Anterior cingulate cortex (tissue), 58 donors: Measurements from ENCODE around the gene HOATZ.

Experiments
- DNase-seq, 58 donors: peaks; one replicate each; lab custom pipeline; 2025; lab: John Stamatoyannopoulos, UW

HOATZ gene

DNA sequence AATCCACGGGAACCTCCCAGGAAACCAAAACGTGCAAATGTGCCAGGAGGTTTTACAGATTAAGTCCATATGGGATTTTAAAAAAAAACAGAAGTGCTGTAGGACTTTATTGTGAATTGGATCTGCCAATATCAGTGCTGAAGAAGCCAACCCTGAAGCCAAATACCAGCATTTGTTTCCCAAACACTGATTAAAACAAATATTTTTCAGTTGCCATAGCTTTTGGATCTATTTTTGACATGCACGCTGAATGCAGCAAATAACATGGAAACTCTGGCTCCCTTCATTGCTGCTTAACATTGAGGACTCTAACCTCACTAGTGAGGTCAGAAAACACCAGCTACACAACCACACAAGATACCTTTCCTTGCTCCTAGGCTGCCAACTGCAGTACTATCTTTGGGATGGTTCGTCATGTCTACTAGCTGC lies 59.3 kb downstream of the HOATZ start:
- no peak for DNase-seq

DNA sequence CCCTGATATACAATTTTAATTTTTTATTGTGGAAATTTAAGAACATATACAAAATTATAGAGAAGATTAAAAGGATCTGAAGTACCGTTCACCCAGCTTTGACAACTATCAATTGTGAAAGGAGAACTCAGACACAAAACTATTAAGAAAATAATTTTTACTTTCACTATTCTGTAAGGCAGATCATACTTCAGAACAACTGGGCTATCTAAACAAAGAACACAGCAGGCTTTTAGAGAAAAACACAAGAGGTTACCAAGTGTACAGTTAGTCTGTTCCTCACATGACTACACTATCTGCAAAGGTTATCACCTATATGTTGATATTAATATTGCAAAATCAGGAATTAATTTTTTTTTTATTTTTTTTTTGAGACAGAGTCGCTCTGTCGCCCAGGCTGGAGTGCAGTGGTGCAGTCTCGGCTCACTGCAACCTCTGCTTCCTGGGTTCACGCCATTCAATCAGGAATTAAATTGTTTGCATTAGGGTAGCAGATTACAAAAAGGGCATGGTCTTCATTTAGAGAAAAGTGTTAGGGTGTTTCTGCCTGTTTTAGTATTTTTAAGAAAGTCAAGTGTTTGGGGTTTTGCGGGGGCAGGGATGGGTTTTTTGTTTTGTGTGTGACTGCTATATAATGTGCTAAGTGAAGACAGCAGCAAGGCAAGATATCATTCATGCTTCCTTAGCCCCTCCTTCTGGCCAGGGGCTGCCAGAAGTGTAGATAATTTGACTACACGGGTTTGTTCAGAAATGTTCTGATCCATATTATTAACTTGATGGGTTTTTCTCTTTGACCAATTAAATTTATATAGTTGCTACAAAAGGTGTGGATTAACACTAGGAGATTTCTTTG lies 60.0 kb downstream of the HOATZ start:
- DNase-seq: no peak

DNA sequence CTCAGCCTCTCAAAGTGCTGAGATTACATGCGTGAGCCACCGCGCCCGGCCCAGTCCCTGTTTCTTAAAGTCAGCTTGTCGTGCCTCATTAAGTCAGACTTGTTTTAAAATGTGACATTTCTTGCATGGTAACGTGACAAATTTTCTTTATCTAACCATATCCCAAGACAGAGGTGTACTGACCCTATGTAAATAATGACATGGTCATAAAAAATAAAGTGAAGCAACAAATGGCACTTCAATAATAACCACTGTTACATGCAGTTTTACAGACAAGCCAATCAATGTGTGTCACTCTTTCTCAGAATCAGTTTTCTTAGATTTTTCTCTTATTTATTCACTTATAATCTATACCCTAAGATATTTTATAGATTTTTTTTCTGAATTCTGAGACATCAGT lies 61.2 kb downstream of the HOATZ start:
- no peak for DNase-seq

DNA sequence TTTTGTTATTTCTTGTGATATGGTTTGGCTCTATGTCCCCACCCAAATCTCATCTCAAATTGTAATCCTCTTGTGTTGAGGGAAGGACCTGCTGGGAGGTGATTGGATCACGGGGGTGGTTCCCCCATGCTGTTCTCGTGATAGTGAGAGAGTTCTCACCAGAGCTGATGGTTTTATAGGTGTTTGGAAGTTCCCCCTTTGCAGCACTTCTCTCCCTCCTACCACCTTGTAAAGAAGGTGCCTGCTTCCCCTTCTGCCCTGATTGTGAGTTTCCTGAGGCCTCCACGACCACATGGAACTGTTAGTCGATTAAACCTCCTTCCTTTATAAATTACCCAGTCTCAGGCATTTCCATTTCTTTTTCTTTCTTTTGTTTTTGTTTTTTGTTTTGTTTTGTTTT lies 63.2 kb downstream of the HOATZ start:
- no peak for DNase-seq

DNA sequence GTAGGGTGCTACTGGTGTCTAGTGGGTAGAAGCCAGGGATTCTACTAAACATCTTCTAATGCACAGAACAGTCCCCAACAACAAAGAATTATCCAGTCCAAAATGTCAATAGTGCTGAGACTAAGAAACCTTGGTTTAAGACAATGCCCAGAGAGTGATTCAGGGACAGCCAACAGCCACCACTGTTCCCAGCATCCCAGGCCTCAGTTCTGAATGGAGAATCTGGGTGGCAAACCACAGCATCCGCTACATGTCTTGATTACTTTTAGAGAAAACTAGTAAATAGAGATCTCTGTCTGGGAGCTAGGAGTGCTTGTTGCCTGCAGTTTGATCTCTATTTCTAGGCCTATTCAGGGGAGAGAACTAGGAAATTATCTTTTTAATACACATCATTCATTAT lies 66.8 kb downstream of the HOATZ start:
- DNase-seq: no peak

DNA sequence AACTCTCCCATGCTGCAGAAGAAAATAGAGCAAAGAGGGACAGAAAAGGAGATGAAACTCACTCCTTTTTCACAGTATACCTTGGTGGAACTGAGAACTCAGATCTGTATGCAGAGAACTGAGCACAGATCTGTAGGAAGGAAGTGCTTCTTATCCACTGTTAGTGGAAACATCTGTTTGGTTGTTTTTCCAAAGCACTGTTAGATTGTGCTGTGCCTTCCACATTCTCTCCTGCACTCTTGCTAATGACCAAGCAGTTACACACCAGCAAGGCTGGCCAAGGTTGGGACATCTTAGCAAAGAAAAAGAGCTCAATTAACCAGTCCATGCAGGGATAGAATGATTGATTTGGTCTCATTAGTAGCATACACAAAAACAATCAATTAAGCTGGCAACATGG lies 67.6 kb downstream of the HOATZ start:
- no peak for DNase-seq

DNA sequence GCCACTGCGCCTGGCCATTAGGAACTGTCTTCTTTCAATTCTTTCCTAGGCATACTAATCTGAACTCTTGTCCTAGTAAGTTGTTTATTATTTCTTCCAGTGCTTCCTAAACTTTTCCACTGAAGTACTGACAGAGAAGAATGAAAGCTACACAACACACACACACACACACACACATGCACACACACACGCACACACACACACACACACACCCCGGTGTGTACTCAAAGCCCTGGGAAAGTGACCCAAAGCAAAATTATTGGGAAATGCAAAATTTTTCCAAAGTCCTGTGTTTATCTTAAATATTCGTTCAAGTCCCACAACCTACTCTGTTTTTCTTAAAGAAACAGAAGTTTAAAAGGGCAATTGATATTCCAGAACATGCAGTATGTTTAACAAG lies 68.3 kb downstream of the HOATZ start:
- DNase-seq: no peak

DNA sequence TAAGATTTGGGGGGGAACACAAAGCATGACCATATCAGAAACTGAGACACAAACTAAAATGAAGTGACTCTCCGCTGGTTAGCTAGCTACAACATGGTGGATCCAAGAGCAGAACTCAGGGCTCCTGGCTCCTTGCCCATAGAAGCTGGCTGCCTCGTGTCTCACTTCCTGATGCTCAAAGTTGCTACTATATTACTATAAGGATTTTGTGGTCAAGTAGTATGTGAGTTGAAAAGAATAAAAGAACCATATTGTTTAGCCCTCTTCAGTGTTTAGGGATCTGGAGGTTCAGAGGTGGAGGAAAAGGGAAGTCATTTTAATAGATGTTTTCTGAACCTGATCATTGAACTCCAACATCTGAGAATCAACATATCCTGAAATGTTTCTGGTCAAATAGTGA lies 70.8 kb downstream of the HOATZ start:
- no peak for DNase-seq

DNA sequence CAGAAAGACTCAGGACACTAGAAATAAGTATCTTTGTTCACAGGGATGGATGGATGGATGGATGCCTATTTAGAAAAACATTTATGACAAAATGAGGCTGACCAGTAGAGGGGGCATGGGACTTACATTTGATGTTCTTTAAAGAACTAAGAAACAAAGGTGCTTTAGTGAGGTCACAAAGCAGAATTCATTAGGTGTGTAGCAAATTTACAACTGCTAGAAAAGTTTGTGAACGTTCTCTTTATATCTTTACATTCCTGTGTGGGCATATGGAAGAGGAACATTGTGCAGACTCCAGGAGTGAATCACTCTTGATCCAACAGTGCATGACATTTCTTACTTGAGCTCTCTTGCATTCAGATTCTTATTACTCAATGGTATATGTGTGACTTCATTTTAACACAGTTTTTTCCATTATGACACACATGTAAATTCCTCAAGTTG lies 71.8 kb downstream of the HOATZ start:
- peak in 4 of 58 donors; percentile 12 to 43 (median 28) for DNase-seq
